Activated naive CD8-positive, alpha-beta T cell treated with anti-CD3 and anti-CD28 coated beads for 36 hours (primary cell): ENCODE results near the gene OR1I1. TPM values are rescaled to one million over a fixed set of nuclear protein-coding genes. Genes with fewer than 3 reads are reported as not detected.
A peak's percentile ranks its signal among the peaks of the same experiment; 100 is the strongest.
"Not testable (repeated sequence)": the region's sequence is repeated elsewhere in the genome, so short reads cannot be mapped to it uniquely, and the experiment has no call there.

Source experiments
- DNase-seq: peaks from one replicate; pipeline ENCODE4 v3.0.0; 2021
- H3K27ac Mint-ChIP-seq: one replicate; pipeline ENCODE4 v1.8.0; 2022; ENCODE audit warnings: mild to moderate bottlenecking, moderate library complexity, mixed read lengths
- H3K27me3 Mint-ChIP-seq: one replicate; pipeline ENCODE4 v1.8.0; 2022; ENCODE audit warnings: mild to moderate bottlenecking, mixed read lengths
- H3K36me3 Mint-ChIP-seq: one replicate; pipeline ENCODE4 v1.8.0; 2021; ENCODE audit warnings: mild to moderate bottlenecking, mixed read lengths
- H3K4me1 Mint-ChIP-seq: one replicate; pipeline ENCODE4 v1.8.0; 2021; ENCODE audit warnings: mixed read lengths
- H3K4me3 Mint-ChIP-seq: one replicate; pipeline ENCODE4 v1.8.0; 2022; ENCODE audit warnings: mild to moderate bottlenecking, moderate library complexity, mixed read lengths
- H3K9me3 Mint-ChIP-seq: one replicate; pipeline ENCODE4 v1.8.0; 2022; ENCODE audit warnings: mixed read lengths
- total RNA-seq, 2 experiments: library from RNA; stranded (reverse); gene quantifications; one replicate each; pipeline ENCODE4 v1.2.3, GENCODE V29; 2021

OR1I1 gene
- total RNA-seq, 2 experiments from 2014 or later = not detected

- H3K36me3 Mint-ChIP-seq, H3K27ac Mint-ChIP-seq, H3K9me3 Mint-ChIP-seq, H3K4me1 Mint-ChIP-seq, H3K4me3 Mint-ChIP-seq, DNase-seq: not testable (repeated sequence)
- H3K27me3 Mint-ChIP-seq = peaks cover 25% of the 10 kb centered on the region
These were observed 2.0 kb upstream of the OR1I1 start for GRCh38 chr19:15080002-15080401.

- DNase-seq = no peak
- no peaks in the 10 kb centered on the region for H3K9me3 Mint-ChIP-seq
- no peaks in the 10 kb centered on the region for H3K36me3 Mint-ChIP-seq
- no peak overlapping the region for H3K27ac Mint-ChIP-seq
- peaks cover 2% of the 10 kb centered on the region for H3K4me1 Mint-ChIP-seq
- no peak overlapping the region for H3K4me3 Mint-ChIP-seq
- peaks cover 25% of the 10 kb centered on the region for H3K27me3 Mint-ChIP-seq
These were observed 5.2 kb downstream of the OR1I1 start for GRCh38 chr19:15087182-15087581.

GRCh38 chr19:15091918-15092753 lies 10.1 kb downstream of the OR1I1 start:
- Mint-ChIP-seq H3K4me1 (peaks cover 5% of the 10 kb centered on the region), H3K27me3 (peaks cover 8% of the 10 kb centered on the region), H3K9me3 (no peaks in the 10 kb centered on the region), H3K36me3 (no peaks in the 10 kb centered on the region), H3K27ac (no peak overlapping the region), H3K4me3 (no peak overlapping the region)
- DNase-seq = no peak

- Mint-ChIP-seq H3K9me3 (no peaks in the 10 kb centered on the region), H3K4me3 (no peak overlapping the region), H3K27me3 (no peaks in the 10 kb centered on the region), H3K4me1 (peaks cover 5% of the 10 kb centered on the region), H3K27ac (no peak overlapping the region), H3K36me3 (no peaks in the 10 kb centered on the region)
- no peak for DNase-seq
These were observed 11.0 kb downstream of the OR1I1 start for GRCh38 chr19:15093001-15093400.

- DNase-seq = no peak
- H3K27ac Mint-ChIP-seq = no peak overlapping the region
- H3K27me3 Mint-ChIP-seq = no peaks in the 10 kb centered on the region
- no peak overlapping the region for H3K4me3 Mint-ChIP-seq
- no peaks in the 10 kb centered on the region for H3K9me3 Mint-ChIP-seq
- H3K4me1 Mint-ChIP-seq = peaks cover 5% of the 10 kb centered on the region
- no peaks in the 10 kb centered on the region for H3K36me3 Mint-ChIP-seq
These were observed 14.2 kb downstream of the OR1I1 start for GRCh38 chr19:15096223-15096622.

GRCh38 chr19:15097980-15098379 lies 16.0 kb downstream of the OR1I1 start:
- not testable (repeated sequence) for H3K9me3 Mint-ChIP-seq, DNase-seq, H3K4me3 Mint-ChIP-seq, H3K4me1 Mint-ChIP-seq, H3K27me3 Mint-ChIP-seq, H3K36me3 Mint-ChIP-seq, H3K27ac Mint-ChIP-seq

GRCh38 chr19:15098460-15098859 lies 16.4 kb downstream of the OR1I1 start:
- H3K27me3 Mint-ChIP-seq = no peaks in the 10 kb centered on the region
- peaks cover 8% of the 10 kb centered on the region for H3K9me3 Mint-ChIP-seq
- no peak for DNase-seq
- peaks cover 5% of the 10 kb centered on the region for H3K36me3 Mint-ChIP-seq
- no peak overlapping the region for H3K27ac Mint-ChIP-seq
- no peaks in the 10 kb centered on the region for H3K4me1 Mint-ChIP-seq
- no peak overlapping the region for H3K4me3 Mint-ChIP-seq

GRCh38 chr19:15099017-15099582 lies 17.1 kb downstream of the OR1I1 start:
- H3K9me3 Mint-ChIP-seq = peaks cover 11% of the 10 kb centered on the region
- H3K36me3 Mint-ChIP-seq = peaks cover 6% of the 10 kb centered on the region
- no peak overlapping the region for H3K4me3 Mint-ChIP-seq
- H3K27me3 Mint-ChIP-seq = no peaks in the 10 kb centered on the region
- DNase-seq = no peak
- no peak overlapping the region for H3K27ac Mint-ChIP-seq
- no peaks in the 10 kb centered on the region for H3K4me1 Mint-ChIP-seq

GRCh38 chr19:15101479-15102082 lies 19.6 kb downstream of the OR1I1 start:
- H3K9me3 Mint-ChIP-seq = peaks cover 21% of the 10 kb centered on the region
- peak; percentile 48 for DNase-seq
- peaks cover under 1% of the 10 kb centered on the region for H3K4me1 Mint-ChIP-seq
- H3K36me3 Mint-ChIP-seq = peaks cover 9% of the 10 kb centered on the region
- no peak overlapping the region for H3K27ac Mint-ChIP-seq
- peaks cover 1% of the 10 kb centered on the region for H3K27me3 Mint-ChIP-seq
- no peak overlapping the region for H3K4me3 Mint-ChIP-seq

- peaks cover 10% of the 10 kb centered on the region for H3K4me1 Mint-ChIP-seq
- peaks cover 9% of the 10 kb centered on the region for H3K36me3 Mint-ChIP-seq
- H3K4me3 Mint-ChIP-seq = no peak overlapping the region
- H3K27ac Mint-ChIP-seq = no peak overlapping the region
- H3K27me3 Mint-ChIP-seq = peaks cover 5% of the 10 kb centered on the region
- no peak for DNase-seq
- peaks cover 21% of the 10 kb centered on the region for H3K9me3 Mint-ChIP-seq
These were observed 22.0 kb downstream of the OR1I1 start for GRCh38 chr19:15104003-15104402.

- DNase-seq = no peak
- Mint-ChIP-seq H3K4me3 (no peak overlapping the region), H3K4me1 (peaks cover 10% of the 10 kb centered on the region), H3K36me3 (peaks cover 9% of the 10 kb centered on the region), H3K27me3 (peaks cover 5% of the 10 kb centered on the region), H3K27ac (no peak overlapping the region), H3K9me3 (peaks cover 21% of the 10 kb centered on the region)
These were observed 22.4 kb downstream of the OR1I1 start for GRCh38 chr19:15104411-15104810.

- Mint-ChIP-seq H3K9me3 (peaks cover 21% of the 10 kb centered on the region), H3K4me3 (no peak overlapping the region), H3K36me3 (peaks cover 9% of the 10 kb centered on the region), H3K4me1 (peaks cover 10% of the 10 kb centered on the region), H3K27me3 (peaks cover 5% of the 10 kb centered on the region), H3K27ac (no peak overlapping the region)
- no peak for DNase-seq
These were observed 23.0 kb downstream of the OR1I1 start for GRCh38 chr19:15105044-15105443.

GRCh38 chr19:15107061-15108010 lies 25.3 kb downstream of the OR1I1 start, which contains the start of gene SYDE1:
SYDE1 (plus strand) TSS chr19:15107401; CDS start chr19:15107434, 33 bp downstream.
- Mint-ChIP-seq H3K4me1 (peaks cover 10% of the 10 kb centered on the region), H3K27me3 (peaks cover 5% of the 10 kb centered on the region), H3K27ac (peak within 1 kb of the TSS; percentile 38), H3K9me3 (peaks cover 18% of the 10 kb centered on the region), H3K36me3 (peaks cover 6% of the 10 kb centered on the region), H3K4me3 (peak within 1 kb of the TSS; percentile 70)
- peak; percentile 65 for DNase-seq

GRCh38 chr19:15108145-15108844 lies 26.3 kb downstream of the OR1I1 start:
- peaks cover 5% of the 10 kb centered on the region for H3K27me3 Mint-ChIP-seq
- H3K36me3 Mint-ChIP-seq = peaks cover 6% of the 10 kb centered on the region
- H3K4me1 Mint-ChIP-seq = peaks cover 10% of the 10 kb centered on the region
- H3K27ac Mint-ChIP-seq = no peak overlapping the region
- peak overlapping the region; percentile 66 for H3K4me3 Mint-ChIP-seq
- H3K9me3 Mint-ChIP-seq = peaks cover 14% of the 10 kb centered on the region
- no peak for DNase-seq
